ENCODE results near the gene TRMT2B.

DNA sequence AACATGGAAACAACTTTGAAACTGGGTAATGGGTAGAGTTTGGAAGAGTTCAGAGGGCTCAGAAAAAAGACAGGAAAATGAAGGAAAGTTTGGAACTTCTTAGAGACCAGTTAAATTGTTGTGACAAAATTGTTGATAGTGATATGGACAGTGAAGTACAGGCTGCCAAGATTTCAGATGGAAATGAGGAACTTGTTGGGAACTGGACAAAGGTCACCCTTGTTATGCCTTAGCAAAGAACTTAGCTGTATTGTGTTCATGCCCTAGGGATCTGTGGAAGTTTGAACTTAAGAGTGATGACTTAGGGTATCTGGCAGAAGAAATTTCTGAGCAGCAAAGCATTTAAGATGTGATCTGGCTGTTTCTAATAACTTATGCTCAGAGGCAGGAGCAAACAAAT, 87.5 kb downstream of the TRMT2B start:
- no peak for TF ChIP-seq ZZZ3 (CRISPR knock-in tag; IDR thresholded peaks at IDR 0.05; ENCODE audit: borderline replicate concordance)
- no peak for TF ChIP-seq ZNF335 (CRISPR knock-in tag; IDR thresholded peaks at IDR 0.05)
- TF ChIP-seq ZNF629 (CRISPR knock-in tag; conservative IDR thresholded peaks at IDR 0.05): no peak
- no peak for TF ChIP-seq RFX3 (CRISPR knock-in tag; IDR thresholded peaks at IDR 0.05)
- no peak for TF ChIP-seq HNF4G (IDR thresholded peaks at IDR 0.05; ENCODE audit: borderline replicate concordance, low read depth, low read length)
- TF ChIP-seq HNF4G (CRISPR knock-in tag; IDR thresholded peaks at IDR 0.05; ENCODE audit: borderline replicate concordance, low read depth): no peak
- TF ChIP-seq ZNF792 (CRISPR knock-in tag; IDR thresholded peaks at IDR 0.05): no peak
- TF ChIP-seq, protein P1, sequence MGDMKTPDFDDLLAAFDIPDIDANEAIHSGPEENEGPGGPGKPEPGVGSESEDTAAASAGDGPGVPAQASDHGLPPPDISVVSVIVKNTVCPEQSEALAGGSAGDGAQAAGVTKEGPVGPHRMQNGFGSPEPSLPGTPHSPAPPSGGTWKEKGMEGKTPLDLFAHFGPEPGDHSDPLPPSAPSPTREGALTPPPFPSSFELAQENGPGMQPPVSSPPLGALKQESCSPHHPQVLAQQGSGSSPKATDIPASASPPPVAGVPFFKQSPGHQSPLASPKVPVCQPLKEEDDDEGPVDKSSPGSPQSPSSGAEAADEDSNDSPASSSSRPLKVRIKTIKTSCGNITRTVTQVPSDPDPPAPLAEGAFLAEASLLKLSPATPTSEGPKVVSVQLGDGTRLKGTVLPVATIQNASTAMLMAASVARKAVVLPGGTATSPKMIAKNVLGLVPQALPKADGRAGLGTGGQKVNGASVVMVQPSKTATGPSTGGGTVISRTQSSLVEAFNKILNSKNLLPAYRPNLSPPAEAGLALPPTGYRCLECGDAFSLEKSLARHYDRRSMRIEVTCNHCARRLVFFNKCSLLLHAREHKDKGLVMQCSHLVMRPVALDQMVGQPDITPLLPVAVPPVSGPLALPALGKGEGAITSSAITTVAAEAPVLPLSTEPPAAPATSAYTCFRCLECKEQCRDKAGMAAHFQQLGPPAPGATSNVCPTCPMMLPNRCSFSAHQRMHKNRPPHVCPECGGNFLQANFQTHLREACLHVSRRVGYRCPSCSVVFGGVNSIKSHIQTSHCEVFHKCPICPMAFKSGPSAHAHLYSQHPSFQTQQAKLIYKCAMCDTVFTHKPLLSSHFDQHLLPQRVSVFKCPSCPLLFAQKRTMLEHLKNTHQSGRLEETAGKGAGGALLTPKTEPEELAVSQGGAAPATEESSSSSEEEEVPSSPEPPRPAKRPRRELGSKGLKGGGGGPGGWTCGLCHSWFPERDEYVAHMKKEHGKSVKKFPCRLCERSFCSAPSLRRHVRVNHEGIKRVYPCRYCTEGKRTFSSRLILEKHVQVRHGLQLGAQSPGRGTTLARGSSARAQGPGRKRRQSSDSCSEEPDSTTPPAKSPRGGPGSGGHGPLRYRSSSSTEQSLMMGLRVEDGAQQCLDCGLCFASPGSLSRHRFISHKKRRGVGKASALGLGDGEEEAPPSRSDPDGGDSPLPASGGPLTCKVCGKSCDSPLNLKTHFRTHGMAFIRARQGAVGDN (CRISPR knock-in tag; IDR thresholded peaks at IDR 0.05): no peak
- no peak for TF ChIP-seq KLF9 (CRISPR knock-in tag; IDR thresholded peaks at IDR 0.05; ENCODE audit: low read depth)
- TF ChIP-seq, protein P2, sequence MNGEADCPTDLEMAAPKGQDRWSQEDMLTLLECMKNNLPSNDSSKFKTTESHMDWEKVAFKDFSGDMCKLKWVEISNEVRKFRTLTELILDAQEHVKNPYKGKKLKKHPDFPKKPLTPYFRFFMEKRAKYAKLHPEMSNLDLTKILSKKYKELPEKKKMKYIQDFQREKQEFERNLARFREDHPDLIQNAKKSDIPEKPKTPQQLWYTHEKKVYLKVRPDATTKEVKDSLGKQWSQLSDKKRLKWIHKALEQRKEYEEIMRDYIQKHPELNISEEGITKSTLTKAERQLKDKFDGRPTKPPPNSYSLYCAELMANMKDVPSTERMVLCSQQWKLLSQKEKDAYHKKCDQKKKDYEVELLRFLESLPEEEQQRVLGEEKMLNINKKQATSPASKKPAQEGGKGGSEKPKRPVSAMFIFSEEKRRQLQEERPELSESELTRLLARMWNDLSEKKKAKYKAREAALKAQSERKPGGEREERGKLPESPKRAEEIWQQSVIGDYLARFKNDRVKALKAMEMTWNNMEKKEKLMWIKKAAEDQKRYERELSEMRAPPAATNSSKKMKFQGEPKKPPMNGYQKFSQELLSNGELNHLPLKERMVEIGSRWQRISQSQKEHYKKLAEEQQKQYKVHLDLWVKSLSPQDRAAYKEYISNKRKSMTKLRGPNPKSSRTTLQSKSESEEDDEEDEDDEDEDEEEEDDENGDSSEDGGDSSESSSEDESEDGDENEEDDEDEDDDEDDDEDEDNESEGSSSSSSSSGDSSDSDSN (CRISPR knock-in tag; IDR thresholded peaks at IDR 0.05): no peak
- TF ChIP-seq EP300 (IDR thresholded peaks at IDR 0.05; ENCODE audit: low read depth in 2 of 2, low read length in 2 of 2): no peak
- TF ChIP-seq EP300 (CRISPR knock-in tag; IDR thresholded peaks at IDR 0.05; ENCODE audit: borderline replicate concordance): no peak
